OCI-LY1 (cell line): Measurements from ENCODE around the gene SLC2A9.

Experiments used
- H2AFZ ChIP-seq: fragments of 200-600 bp; sonication (generic), shearing (Covaris generic); 2 replicates; pipeline ENCODE4 v1.6.0; 2014; ENCODE audit warnings: antibody characterized with exemption, mild to moderate bottlenecking, low read length
- H3F3A ChIP-seq: fragments of 200-600 bp; sonication (generic), shearing (Covaris generic); 2 replicates; pipeline ENCODE4 v1.6.0; 2014; ENCODE audit warnings: mild to moderate bottlenecking, antibody characterized with exemption, low read length, moderate library complexity; ENCODE audit not compliant: insufficient read depth
- H3K27ac ChIP-seq: fragments of 200-600 bp; sonication (generic); 2 replicates; pipeline ENCODE4 v1.5.1; 2014; ENCODE audit warnings: low read length, mixed run types, mild to moderate bottlenecking, low read depth; ENCODE audit not compliant: poor library complexity, severe bottlenecking
- H3K27me3 ChIP-seq: fragments of 200-600 bp; sonication (generic); 2 replicates; pipeline ENCODE4 v1.6.0; 2014; ENCODE audit warnings: antibody characterized with exemption, mild to moderate bottlenecking, low read length, moderate library complexity; ENCODE audit not compliant: insufficient read depth
- H3K36me3 ChIP-seq: fragments of 200-600 bp; sonication (generic); 2 replicates; pipeline ENCODE4 v1.6.1; 2014; ENCODE audit warnings: mild to moderate bottlenecking, antibody characterized with exemption, low read length, moderate library complexity, mixed read lengths; ENCODE audit not compliant: insufficient read depth
- H3K4me1 ChIP-seq: fragments of 200-600 bp; sonication (generic); 2 replicates; pipeline ENCODE4 v1.5.1; 2014; ENCODE audit warnings: mild to moderate bottlenecking, low read length, moderate library complexity; ENCODE audit not compliant: insufficient read depth, severe bottlenecking
- H3K4me2 ChIP-seq: fragments of 200-600 bp; sonication (generic), shearing (Covaris generic); 2 replicates; pipeline ENCODE4 v1.6.1; 2014; ENCODE audit warnings: low read length
- H3K4me3 ChIP-seq: fragments of 200-600 bp; sonication (generic); 2 replicates; pipeline ENCODE4 v1.5.1; 2014; ENCODE audit warnings: low read length, low read depth, mild to moderate bottlenecking, mixed read lengths; ENCODE audit not compliant: poor library complexity, severe bottlenecking
- H3K79me2 ChIP-seq: fragments of 200-600 bp; shearing (Covaris generic); 2 replicates; pipeline ENCODE4 v1.6.1; 2016; ENCODE audit warnings: mixed run types, low read length, mixed read lengths; ENCODE audit not compliant: insufficient read depth
- H3K9ac ChIP-seq: fragments of 200-600 bp; sonication (generic), shearing (Covaris generic); 2 replicates; pipeline ENCODE4 v1.6.1; 2014; ENCODE audit warnings: mild to moderate bottlenecking, low read length, mixed read lengths
- H3K9me2 ChIP-seq: fragments of 200-600 bp; sonication (generic), shearing (Covaris generic); 2 replicates; pipeline ENCODE4 v1.6.1; 2014; ENCODE audit warnings: low read depth, mild to moderate bottlenecking, low read length, mixed read lengths
- H3K9me3 ChIP-seq: fragments of 200-600 bp; shearing (Covaris generic); 2 replicates; pipeline ENCODE4 v1.6.1; 2014; ENCODE audit warnings: low read length, mixed read lengths
- H4K20me1 ChIP-seq: fragments of 200-600 bp; sonication (generic), shearing (Covaris generic); 2 replicates; pipeline ENCODE4 v1.6.0; 2016; ENCODE audit warnings: mild to moderate bottlenecking, low read length; ENCODE audit not compliant: insufficient read depth
- EZH2 ChIP-seq: fragments of 200-600 bp; sonication (generic), shearing (Covaris generic); IDR thresholded peaks from 2 replicates; pipeline ENCODE4 v1.8.0; 2017; ENCODE audit warnings: borderline replicate concordance, mixed run types, mild to moderate bottlenecking, antibody characterized with exemption, low read length, moderate library complexity, mixed read lengths
- TF ChIP-seq, protein P1 (sequence below): fragments of 200-600 bp; sonication (generic), shearing (Covaris generic); IDR thresholded peaks from 2 replicates; pipeline ENCODE4 v1.5.1; 2017; ENCODE audit warnings: mild to moderate bottlenecking, antibody characterized with exemption, low read length, moderate library complexity, mixed read lengths

The SLC2A9 gene

DNA sequence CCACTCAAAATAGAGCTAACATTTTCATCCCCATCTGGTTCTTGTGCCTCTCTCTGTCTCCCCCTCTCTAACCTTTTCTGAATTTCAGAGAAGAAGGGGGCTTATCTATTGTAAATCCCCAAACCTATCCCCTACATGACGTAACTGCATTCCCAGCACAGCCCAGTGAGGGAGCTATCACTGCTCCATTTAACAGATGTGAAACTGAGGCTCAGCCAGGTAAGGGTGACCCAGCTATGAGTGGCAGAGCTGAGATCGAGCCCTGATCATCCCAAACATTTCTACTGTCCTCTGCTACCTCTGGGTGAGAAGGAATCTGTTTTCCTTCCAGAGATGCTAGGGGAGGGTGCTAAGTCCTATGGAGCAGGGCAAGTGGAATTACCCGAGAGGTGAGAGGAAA, 107.5 kb downstream of the SLC2A9 start:
- Histone ChIP-seq H3K36me3 (no peaks in the 10 kb centered on the region), H2AFZ (no peak overlapping the region), H3K4me3 (no peak overlapping the region), H3K9ac (no peak overlapping the region), H3K27me3 (no peaks in the 10 kb centered on the region), H3K9me3 (no peaks in the 10 kb centered on the region), H4K20me1 (no peaks in the 10 kb centered on the region), H3K79me2 (no peaks in the 10 kb centered on the region), H3K9me2 (no peaks in the 10 kb centered on the region), H3K4me2 (no peak overlapping the region), H3K4me1 (no peaks in the 10 kb centered on the region), H3K27ac (no peak overlapping the region), H3F3A (no peaks in the 10 kb centered on the region)
- no peak for TF ChIP-seq EZH2
- TF ChIP-seq, protein P1, sequence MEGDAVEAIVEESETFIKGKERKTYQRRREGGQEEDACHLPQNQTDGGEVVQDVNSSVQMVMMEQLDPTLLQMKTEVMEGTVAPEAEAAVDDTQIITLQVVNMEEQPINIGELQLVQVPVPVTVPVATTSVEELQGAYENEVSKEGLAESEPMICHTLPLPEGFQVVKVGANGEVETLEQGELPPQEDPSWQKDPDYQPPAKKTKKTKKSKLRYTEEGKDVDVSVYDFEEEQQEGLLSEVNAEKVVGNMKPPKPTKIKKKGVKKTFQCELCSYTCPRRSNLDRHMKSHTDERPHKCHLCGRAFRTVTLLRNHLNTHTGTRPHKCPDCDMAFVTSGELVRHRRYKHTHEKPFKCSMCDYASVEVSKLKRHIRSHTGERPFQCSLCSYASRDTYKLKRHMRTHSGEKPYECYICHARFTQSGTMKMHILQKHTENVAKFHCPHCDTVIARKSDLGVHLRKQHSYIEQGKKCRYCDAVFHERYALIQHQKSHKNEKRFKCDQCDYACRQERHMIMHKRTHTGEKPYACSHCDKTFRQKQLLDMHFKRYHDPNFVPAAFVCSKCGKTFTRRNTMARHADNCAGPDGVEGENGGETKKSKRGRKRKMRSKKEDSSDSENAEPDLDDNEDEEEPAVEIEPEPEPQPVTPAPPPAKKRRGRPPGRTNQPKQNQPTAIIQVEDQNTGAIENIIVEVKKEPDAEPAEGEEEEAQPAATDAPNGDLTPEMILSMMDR = no peak

DNA sequence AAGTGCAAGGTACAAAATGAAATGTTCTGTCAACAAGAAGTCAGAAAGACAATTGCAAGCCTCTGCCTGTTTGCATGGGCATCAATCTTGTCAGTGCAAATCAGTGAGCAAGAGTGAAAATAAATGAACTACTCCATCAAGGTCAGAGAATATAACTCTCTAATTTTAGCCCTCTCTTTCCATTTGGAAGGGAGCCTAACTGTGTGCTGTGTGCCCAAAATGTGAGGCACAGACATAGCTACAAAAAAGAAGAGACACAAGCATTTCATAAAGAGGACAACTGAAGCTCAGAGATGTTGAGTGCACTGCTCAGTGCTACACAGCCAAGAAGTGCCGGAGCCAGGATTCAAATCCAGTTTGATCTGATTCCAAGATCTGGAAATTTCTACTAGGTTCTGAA, 114.3 kb downstream of the SLC2A9 start:
- no peak overlapping the region for H3K27ac ChIP-seq

DNA sequence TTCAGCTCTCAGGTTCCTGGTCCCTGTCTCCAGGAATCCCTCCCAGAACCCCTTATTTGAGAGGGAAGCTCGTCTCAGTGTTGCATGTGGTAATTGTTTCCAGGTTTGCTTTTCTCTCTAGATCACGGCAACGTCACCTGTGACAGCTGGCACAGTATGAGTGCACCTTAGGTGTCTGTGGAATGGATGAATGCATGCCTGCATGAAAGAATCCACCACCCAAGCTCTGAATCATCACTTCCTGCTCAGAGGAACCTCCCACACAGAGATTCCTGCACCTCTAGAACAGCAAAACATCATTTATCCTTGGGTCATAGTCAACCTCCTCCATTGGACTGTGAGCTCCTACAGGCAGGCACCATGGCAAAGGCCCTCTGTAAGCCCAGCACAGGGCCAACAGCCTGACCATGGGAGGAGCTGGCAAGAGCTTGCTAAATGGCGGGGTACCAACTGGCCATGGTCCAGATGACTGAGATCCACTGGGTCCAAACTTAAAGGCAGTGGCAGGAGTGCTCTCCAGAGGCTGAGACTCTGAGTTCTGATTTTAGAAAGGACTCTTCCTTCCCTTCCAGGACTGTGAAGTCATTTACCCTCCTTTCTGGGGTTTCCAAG, 116.2 kb downstream of the SLC2A9 start:
- no peak for TF ChIP-seq EZH2
- TF ChIP-seq, protein P1 = no peak
- Histone ChIP-seq H3K36me3 (no peaks in the 10 kb centered on the region), H3K9me2 (no peaks in the 10 kb centered on the region), H3K4me3 (no peak overlapping the region), H3K79me2 (no peaks in the 10 kb centered on the region), H4K20me1 (no peaks in the 10 kb centered on the region), H3K4me2 (no peak overlapping the region), H3K27me3 (no peaks in the 10 kb centered on the region), H3K9ac (no peak overlapping the region), H3K27ac (no peak overlapping the region), H3K9me3 (no peaks in the 10 kb centered on the region), H2AFZ (no peak overlapping the region), H3F3A (no peaks in the 10 kb centered on the region), H3K4me1 (no peaks in the 10 kb centered on the region)

More for the DNA sequence above, 114.3 kb downstream of the SLC2A9 start:
- no peak overlapping the region for H3K4me3 ChIP-seq
- H3K9me3 ChIP-seq = no peaks in the 10 kb centered on the region
- no peak overlapping the region for H3K9ac ChIP-seq
- H3F3A ChIP-seq = no peaks in the 10 kb centered on the region
- no peak overlapping the region for H2AFZ ChIP-seq
- H4K20me1 ChIP-seq = no peaks in the 10 kb centered on the region
- H3K27me3 ChIP-seq = no peaks in the 10 kb centered on the region
- H3K36me3 ChIP-seq = no peaks in the 10 kb centered on the region
- H3K79me2 ChIP-seq = no peaks in the 10 kb centered on the region
- no peak overlapping the region for H3K4me2 ChIP-seq
- no peaks in the 10 kb centered on the region for H3K9me2 ChIP-seq
- no peak for TF ChIP-seq EZH2
- TF ChIP-seq, protein P1 = no peak
- no peaks in the 10 kb centered on the region for H3K4me1 ChIP-seq
